Kidney epithelial cell (primary cell): ENCODE results near the gene ATP6V1C2. TPM values are rescaled to one million over a fixed set of nuclear protein-coding genes. Genes with fewer than 3 reads are reported as not detected.

Experiments used
- DNase-seq: peaks from one replicate; pipeline ENCODE4 v3.0.0-alpha.2; 2010; ENCODE audit warnings: low read depth
- H3K27me3 ChIP-seq: 2 replicates; pipeline ENCODE4 v1.6.0; 2011; ENCODE audit warnings: low read length; ENCODE audit not compliant: control insufficient read depth, insufficient read depth
- H3K36me3 ChIP-seq: 2 replicates; pipeline ENCODE4 v1.5.1; 2011; ENCODE audit warnings: low read length; ENCODE audit not compliant: control insufficient read depth, insufficient read depth
- H3K4me3 ChIP-seq: 2 replicates; pipeline ENCODE4 v1.5.1; 2011; ENCODE audit warnings: low read depth, mild to moderate bottlenecking, control low read depth, low read length
- CTCF ChIP-seq: IDR thresholded peaks from 2 replicates; pipeline ENCODE4 v1.5.1; 2011; ENCODE audit warnings: mild to moderate bottlenecking, moderate library complexity, low read length, control low read depth, inconsistent platforms; ENCODE audit not compliant: insufficient read depth, poor library complexity, severe bottlenecking
- total RNA-seq: library from RNA; depleted of rRNA; stranded (reverse); fragments of >200 nt; gene quantifications from 2 replicates; pipeline ENCODE4 v1.2.3, GENCODE V29; 2015

ATP6V1C2 gene
- total RNA-seq, 1 donor from 2014 or later: 0.04 TPM

- no peaks in the 10 kb centered on the region for H3K36me3 ChIP-seq
- no peaks in the 10 kb centered on the region for H3K27me3 ChIP-seq
- no peak for DNase-seq
- no peak overlapping the region for H3K4me3 ChIP-seq
- no peak for TF ChIP-seq CTCF
Measured at GRCh38 chr2:10753156-10753555, 31.7 kb downstream of the ATP6V1C2 start.

- H3K36me3 ChIP-seq: no peaks in the 10 kb centered on the region
- DNase-seq: no peak
- no peaks in the 10 kb centered on the region for H3K27me3 ChIP-seq
- TF ChIP-seq CTCF: no peak
- no peak overlapping the region for H3K4me3 ChIP-seq
Measured at GRCh38 chr2:10753876-10754275, 32.4 kb downstream of the ATP6V1C2 start.

- Histone ChIP-seq H3K36me3 (no peaks in the 10 kb centered on the region), H3K4me3 (no peak overlapping the region), H3K27me3 (peaks cover 2% of the 10 kb centered on the region)
- no peak for DNase-seq
- no peak for TF ChIP-seq CTCF
Measured at GRCh38 chr2:10755621-10756020, 34.2 kb downstream of the ATP6V1C2 start.

DNA sequence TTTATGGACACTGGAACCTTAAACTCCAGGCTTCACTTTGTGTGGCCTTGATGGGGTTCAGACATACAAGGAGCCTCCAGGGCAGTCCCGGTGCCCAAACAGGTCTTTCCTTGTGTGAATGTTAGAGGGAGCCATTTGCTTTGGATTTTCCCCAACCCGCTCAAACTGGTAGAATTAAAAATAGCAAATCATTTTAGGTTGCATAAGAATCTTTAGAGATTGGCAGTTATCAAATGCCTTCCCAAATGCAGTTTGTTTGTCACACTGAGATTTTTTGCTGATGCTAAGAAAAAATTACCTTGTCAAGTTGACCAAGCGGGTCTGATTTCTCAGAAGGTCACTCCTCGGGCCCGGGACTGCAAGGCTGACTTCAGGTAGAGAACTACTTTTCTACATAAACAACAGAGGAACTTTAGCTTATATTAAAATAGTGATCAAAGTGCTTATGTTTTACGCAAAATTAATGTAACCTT, 36.4 kb downstream of the ATP6V1C2 start:
- Histone ChIP-seq H3K4me3 (no peak overlapping the region), H3K27me3 (peaks cover 2% of the 10 kb centered on the region), H3K36me3 (no peaks in the 10 kb centered on the region)
- DNase-seq: no peak
- TF ChIP-seq CTCF: no peak

DNA sequence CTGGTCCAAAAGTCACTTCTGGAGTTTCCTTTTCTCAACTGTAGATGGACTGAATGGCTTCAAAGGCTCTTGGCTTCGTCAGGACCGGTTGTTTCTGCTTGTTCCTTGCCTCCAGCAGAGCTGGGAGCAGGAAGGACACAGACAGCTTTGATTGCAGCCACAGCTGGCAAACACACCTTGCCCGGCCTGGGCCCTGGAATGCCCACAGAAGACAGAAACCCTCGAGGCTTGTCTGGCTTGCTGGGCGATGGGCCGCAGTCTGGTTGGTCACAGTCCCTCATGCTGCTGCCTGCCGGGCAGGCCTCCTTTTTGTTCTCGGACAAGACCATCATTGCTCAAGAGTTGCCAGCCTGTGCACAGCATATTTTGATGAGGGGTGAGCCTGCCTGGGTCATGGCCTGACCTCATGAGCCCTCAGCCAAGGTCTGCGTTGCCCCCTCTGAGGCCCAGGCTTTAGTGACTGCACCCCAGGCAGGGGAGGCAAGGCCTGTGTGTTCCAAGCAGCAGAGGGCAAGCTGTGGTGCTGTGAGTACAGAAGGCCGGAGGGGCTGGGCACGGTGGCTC, 37.8 kb downstream of the ATP6V1C2 start:
- no peak for DNase-seq
- Histone ChIP-seq H3K27me3 (peaks cover 2% of the 10 kb centered on the region), H3K4me3 (no peak overlapping the region), H3K36me3 (no peaks in the 10 kb centered on the region)
- TF ChIP-seq CTCF: no peak
